NT2/D1 (cell line): ENCODE measurements around the gene GNB2.

Source experiments
- SUZ12 ChIP-seq: IDR thresholded peaks from 2 replicates; pipeline ENCODE4 v1.6.1; 2011; ENCODE audit not compliant: insufficient read length, insufficient read depth; ENCODE audit errors: extremely low read depth
- YY1 ChIP-seq: IDR thresholded peaks from 2 replicates; pipeline ENCODE4 v1.6.1; 2011; ENCODE audit not compliant: insufficient read length, insufficient read depth
- ZNF274 ChIP-seq: IDR thresholded peaks from 2 replicates; pipeline ENCODE4 v1.6.1; 2011; ENCODE audit warnings: mild to moderate bottlenecking, low read depth, low read length

DNA sequence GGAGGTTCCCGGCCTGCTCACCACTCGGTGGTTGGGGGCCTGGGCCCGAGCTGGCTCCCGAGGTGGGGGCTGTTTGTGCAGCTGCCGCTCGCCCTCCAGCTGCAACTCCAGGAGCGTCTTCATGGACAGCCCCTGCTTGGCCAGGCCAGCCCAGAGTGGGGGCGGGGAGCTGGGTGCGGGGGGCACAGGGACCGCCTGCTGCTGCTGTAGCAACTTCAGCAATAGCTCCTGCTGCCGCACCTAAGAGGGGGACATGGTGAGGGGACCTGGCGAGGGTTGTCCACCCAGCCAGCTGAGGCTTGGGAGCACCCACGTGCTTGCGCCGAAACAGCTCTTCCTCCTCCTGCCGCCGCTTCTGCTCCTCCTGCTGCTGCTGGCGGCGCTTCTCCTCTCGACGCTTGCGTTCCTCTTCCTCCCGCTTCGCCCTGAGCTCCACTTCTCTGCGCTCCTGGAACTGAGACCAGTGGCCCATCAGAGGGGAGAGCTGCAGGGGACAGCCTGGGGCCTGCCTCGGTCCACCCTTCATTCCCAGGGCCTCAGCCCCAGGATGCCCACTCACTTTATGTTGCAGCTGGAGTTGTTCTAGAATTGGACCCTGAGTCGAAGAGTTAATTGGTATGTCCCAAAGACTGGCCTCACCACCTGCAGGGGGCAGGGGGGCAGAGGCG, 9.6 kb downstream of the GNB2 start:
- TF ChIP-seq SUZ12 (no peak), ZNF274 (no peak), YY1 (no peak)
